22Rv1 (cell line): ENCODE measurements around the gene PHLDB2.

ENCODE experiments used
- H3K27ac ChIP-seq: fragments of 450-650 bp; 2 replicates; pipeline ENCODE4 v1.5.1; 2017
- CTCF ChIP-seq: fragments of 450-650 bp; IDR thresholded peaks from 2 replicates; pipeline ENCODE4 v1.5.1; 2017; ENCODE audit warnings: mild to moderate bottlenecking
- ZFX ChIP-seq: fragments of 450-650 bp; IDR thresholded peaks from 2 replicates; pipeline ENCODE4 v1.6.1; 2017; ENCODE audit warnings: antibody characterized with exemption, borderline replicate concordance

The PHLDB2 gene

GRCh38 chr3:111932946-111933345, 73.9 kb downstream of the PHLDB2 start:
- no peak overlapping the region for H3K27ac ChIP-seq
- no peak for TF ChIP-seq ZFX
- no peak for TF ChIP-seq CTCF

DNA sequence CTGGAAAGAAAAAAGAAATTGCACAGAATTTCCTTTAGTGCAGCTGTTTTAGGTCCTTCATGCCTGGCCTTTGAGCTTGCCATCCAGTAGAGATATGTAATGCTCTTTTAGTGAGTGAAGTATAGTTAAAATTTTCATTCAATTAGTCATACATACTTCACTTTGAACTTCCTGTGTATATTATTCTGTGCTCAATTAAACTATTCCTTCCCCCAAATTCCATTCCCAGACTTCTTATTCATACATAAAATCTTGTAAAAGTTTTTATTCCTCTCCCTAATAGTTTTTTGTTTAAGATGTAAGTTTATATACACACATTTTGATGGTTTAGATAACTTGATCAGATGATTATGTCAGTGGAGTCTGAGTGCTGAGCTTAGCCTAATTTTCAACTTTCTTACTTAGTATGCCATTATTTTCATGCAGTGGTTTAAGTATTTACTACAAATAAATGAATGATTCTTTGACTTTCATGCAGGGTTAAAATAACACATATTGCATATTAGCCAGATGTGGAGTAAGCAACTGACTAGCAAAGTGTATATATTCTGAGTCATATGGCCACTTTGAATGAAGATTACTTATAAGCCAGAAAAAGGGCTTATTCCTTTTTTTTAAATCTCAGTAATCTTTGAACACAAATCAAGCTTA, 77.3 kb downstream of the PHLDB2 start:
- H3K27ac ChIP-seq: no peak overlapping the region

GRCh38 chr3:111936967-111937366, 77.9 kb downstream of the PHLDB2 start:
- no peak for TF ChIP-seq CTCF
- no peak for TF ChIP-seq ZFX
- no peak overlapping the region for H3K27ac ChIP-seq

More for the DNA sequence above, 77.3 kb downstream of the PHLDB2 start:
- no peak for TF ChIP-seq CTCF
- TF ChIP-seq ZFX: no peak

GRCh38 chr3:111937871-111938270, 78.8 kb downstream of the PHLDB2 start:
- no peak overlapping the region for H3K27ac ChIP-seq
- no peak for TF ChIP-seq CTCF
- no peak for TF ChIP-seq ZFX

DNA sequence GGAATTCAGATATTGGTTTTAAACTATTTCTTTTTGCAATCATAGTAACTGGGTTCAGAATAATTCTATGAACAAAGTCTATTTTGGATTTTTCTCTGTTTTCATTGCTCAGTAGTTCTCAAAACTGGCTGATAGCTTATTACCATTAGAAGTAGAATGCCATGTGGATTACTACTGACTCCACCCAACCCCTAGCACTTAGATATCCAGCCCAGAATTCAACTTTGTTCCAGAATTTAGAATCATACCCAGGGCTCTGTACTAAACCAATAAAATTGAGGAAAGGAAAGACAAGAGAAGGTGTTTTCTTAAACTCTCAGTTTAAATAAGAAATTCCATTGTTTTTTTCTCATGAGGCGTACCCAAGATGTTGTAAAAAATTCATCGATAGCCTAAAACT, 80.8 kb downstream of the PHLDB2 start:
- TF ChIP-seq CTCF (no peak), ZFX (no peak)
- H3K27ac ChIP-seq: no peak overlapping the region

DNA sequence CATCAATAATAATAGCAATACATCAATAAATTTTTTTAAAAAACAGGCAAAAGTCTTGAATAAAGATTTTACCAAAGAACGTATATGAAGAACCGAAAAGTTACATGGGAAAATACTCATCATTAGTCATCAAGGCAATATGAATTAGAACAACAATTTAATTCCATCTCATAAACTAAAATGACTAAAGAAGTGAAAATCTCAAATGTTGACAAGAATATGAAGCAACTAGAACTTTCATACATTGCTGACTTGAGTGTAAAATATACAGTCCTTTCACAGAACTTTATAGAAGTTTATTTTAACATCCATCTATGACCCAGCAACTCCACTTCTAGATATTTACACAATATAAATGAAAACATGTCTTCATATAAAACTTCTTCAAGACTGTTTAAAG, 84.5 kb downstream of the PHLDB2 start:
- no peak for TF ChIP-seq ZFX
- no peak overlapping the region for H3K27ac ChIP-seq

DNA sequence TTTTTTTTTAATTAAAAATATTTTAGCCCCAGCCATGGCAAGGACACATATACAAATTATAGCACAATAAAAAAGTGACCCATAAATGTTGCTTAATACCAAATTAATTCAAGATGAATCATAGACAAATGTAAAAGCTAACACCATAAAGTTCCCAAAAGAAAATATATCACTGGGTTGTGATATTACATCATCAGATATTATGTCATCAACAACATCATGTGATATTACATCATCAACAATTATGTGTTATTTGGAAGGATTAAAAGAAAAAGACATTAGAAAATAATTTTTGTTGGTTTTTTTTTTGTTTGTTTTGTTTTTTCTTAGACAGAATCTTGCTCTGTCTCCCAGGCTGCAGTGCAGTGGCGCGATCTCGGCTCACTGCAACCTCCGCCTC, 85.3 kb downstream of the PHLDB2 start:
- TF ChIP-seq CTCF: no peak
- TF ChIP-seq ZFX: no peak
- no peak overlapping the region for H3K27ac ChIP-seq

- no peak for TF ChIP-seq CTCF
- no peak for TF ChIP-seq ZFX
- no peak overlapping the region for H3K27ac ChIP-seq
Observed at GRCh38 chr3:111947231-111947630, 88.2 kb downstream of the PHLDB2 start.
